GM10266 (cell line): Measurements from ENCODE around the gene KCTD16.

Experiments used
- DNase-seq: peaks from one replicate; pipeline ENCODE4 v3.0.0; 2012; ENCODE audit errors: extremely low spot score
- CTCF ChIP-seq: IDR thresholded peaks from 2 replicates; pipeline ENCODE4 v1.5.1; 2012; ENCODE audit warnings: mild to moderate bottlenecking, low read depth; ENCODE audit not compliant: control insufficient read depth, insufficient read depth; ENCODE audit errors: missing control alignments

Gene KCTD16

GRCh38 chr5:144315994-144316634 lies 145.4 kb downstream of the KCTD16 start:
- DNase-seq: no peak
- TF ChIP-seq CTCF: no peak

- DNase-seq: no peak
- TF ChIP-seq CTCF: no peak
These were observed 147.3 kb downstream of the KCTD16 start for GRCh38 chr5:144318011-144318410.

- no peak for TF ChIP-seq CTCF
- no peak for DNase-seq
These were observed 147.8 kb downstream of the KCTD16 start for GRCh38 chr5:144318460-144318859.

- TF ChIP-seq CTCF: no peak
- no peak for DNase-seq
These were observed 152.5 kb downstream of the KCTD16 start for GRCh38 chr5:144323181-144323580.

- DNase-seq: no peak
- TF ChIP-seq CTCF: no peak
These were observed 154.9 kb downstream of the KCTD16 start for GRCh38 chr5:144325532-144325931.

- no peak for TF ChIP-seq CTCF
- DNase-seq: no peak
These were observed 157.8 kb downstream of the KCTD16 start for GRCh38 chr5:144328494-144328893.

- TF ChIP-seq CTCF: no peak
- DNase-seq: no peak
These were observed 158.3 kb downstream of the KCTD16 start for GRCh38 chr5:144328980-144329379.
